Measurements from ENCODE around the gene MMD. TPM values are rescaled to one million over a fixed set of nuclear protein-coding genes. Genes with fewer than 3 reads are reported as not detected.

MMD gene
- total RNA-seq, 1 donor from 2014 or later: 22.3 TPM

DNA sequence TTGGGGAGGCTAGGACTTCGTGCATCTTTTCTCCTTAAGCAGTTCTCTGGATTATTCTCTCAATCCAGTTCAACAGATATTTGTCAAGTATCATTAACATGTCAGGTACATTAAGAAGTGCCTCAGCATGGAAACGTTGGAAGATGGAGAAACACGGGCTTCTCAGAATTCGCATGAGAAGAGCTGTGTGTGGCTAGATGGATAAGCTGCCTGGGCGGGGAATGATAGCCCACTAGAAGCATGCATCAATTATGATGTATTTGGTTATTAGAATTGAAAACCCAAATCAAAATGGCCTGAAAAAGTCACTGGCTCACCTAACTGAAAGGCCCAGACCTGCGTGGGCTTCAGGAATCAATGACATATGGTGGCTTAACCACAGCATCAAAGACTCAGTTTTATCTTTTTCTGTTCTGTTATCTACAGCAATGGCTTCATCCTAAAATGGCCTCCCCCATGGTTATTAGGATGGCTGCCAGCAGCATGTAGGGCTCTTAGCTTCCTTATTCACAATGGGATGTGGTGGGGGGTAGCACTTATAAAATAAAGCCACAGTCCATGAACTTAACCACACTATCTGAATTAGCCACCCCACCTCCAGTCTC lies 43.9 kb downstream of the MMD start:
- DNase-seq (ENCODE audit: low read depth): no peak
- Histone ChIP-seq H3K36me3 (ENCODE audit: control insufficient read depth, insufficient read depth, low read length) (no peaks in the 10 kb centered on the region), H3K4me3 (ENCODE audit: low read depth, low read length) (no peak overlapping the region), H3K27me3 (ENCODE audit: control insufficient read depth, insufficient read depth, low read length) (no peaks in the 10 kb centered on the region)
- TF ChIP-seq, protein P1, sequence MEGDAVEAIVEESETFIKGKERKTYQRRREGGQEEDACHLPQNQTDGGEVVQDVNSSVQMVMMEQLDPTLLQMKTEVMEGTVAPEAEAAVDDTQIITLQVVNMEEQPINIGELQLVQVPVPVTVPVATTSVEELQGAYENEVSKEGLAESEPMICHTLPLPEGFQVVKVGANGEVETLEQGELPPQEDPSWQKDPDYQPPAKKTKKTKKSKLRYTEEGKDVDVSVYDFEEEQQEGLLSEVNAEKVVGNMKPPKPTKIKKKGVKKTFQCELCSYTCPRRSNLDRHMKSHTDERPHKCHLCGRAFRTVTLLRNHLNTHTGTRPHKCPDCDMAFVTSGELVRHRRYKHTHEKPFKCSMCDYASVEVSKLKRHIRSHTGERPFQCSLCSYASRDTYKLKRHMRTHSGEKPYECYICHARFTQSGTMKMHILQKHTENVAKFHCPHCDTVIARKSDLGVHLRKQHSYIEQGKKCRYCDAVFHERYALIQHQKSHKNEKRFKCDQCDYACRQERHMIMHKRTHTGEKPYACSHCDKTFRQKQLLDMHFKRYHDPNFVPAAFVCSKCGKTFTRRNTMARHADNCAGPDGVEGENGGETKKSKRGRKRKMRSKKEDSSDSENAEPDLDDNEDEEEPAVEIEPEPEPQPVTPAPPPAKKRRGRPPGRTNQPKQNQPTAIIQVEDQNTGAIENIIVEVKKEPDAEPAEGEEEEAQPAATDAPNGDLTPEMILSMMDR (IDR thresholded peaks at IDR 0.05; ENCODE audit: insufficient read depth, low read length, poor library complexity, severe bottlenecking): no peak

DNA sequence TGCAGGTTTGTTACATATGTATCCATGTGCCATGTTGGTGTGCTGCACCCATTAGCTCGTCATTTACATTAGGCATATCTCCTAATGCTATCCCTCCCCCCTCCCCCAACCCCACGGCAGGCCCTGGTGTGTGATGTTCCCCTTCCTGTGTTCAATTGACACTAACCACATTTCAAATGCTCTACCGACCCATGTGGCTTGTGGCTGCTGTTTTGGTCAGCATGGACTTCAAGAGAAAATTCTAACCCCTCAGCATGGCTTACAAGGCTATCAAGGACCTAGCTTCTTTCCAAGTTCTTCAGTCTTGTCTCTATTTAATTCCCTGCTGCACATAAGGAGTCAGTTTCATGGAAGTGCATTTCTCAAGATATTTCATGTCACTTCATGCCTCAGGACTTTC lies 52.9 kb downstream of the MMD start:
- no peak for DNase-seq (ENCODE audit: low read depth)
- Histone ChIP-seq H3K36me3 (ENCODE audit: control insufficient read depth, insufficient read depth, low read length) (no peaks in the 10 kb centered on the region), H3K4me3 (ENCODE audit: low read depth, low read length) (no peak overlapping the region), H3K27me3 (ENCODE audit: control insufficient read depth, insufficient read depth, low read length) (no peaks in the 10 kb centered on the region)
- TF ChIP-seq, protein P1 (IDR thresholded peaks at IDR 0.05; ENCODE audit: insufficient read depth, low read length, poor library complexity, severe bottlenecking): no peak

DNA sequence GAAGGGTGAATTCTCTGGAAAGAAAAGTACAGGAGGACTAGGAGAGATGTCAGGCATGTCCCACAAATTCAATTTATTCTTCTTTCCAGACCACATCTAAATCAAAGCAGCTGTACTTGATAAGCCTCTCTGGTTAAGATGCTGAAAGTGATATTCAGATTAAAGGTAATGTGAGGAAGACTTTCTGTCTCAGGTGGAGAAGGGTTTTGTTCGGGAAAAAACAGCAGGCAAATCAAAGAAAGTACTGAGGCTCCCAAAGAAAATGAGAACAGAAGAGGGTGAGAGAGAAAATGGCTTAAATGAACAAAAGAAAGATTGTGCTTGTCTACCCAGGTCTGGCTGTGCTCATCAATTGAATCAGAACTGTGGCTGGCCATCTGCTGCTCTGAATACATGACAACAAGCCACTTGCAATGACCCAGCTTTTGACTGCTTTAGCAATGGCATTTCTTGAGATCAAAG lies 55.6 kb downstream of the MMD start:
- no peak for DNase-seq (ENCODE audit: low read depth)
- no peaks in the 10 kb centered on the region for H3K27me3 ChIP-seq (ENCODE audit: control insufficient read depth, insufficient read depth, low read length)
- no peak overlapping the region for H3K4me3 ChIP-seq (ENCODE audit: low read depth, low read length)
- no peaks in the 10 kb centered on the region for H3K36me3 ChIP-seq (ENCODE audit: control insufficient read depth, insufficient read depth, low read length)
- TF ChIP-seq, protein P1 (IDR thresholded peaks at IDR 0.05; ENCODE audit: insufficient read depth, low read length, poor library complexity, severe bottlenecking): no peak

DNA sequence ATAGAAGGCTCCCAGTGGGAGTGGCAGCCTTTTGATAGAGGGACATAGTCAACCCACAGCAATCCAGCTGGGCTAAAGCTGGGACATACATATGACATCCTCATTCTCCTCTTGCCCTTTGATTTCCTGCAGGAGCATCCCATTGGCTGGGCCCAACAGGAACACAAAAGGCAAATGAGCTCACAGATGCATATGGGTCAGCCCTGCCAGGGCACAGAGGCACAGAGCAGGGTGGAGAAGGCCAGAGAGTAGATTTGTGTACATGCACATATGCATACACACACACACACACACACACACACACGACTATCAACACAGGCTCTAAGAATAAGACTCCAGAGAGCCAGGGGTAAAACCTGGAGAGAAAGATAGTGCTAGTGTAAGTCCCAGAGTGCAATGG lies 58.6 kb downstream of the MMD start:
- H3K4me3 ChIP-seq (ENCODE audit: low read depth, low read length): no peak overlapping the region
- TF ChIP-seq, protein P1 (IDR thresholded peaks at IDR 0.05; ENCODE audit: insufficient read depth, low read length, poor library complexity, severe bottlenecking): no peak
- no peak for DNase-seq (ENCODE audit: low read depth)

DNA sequence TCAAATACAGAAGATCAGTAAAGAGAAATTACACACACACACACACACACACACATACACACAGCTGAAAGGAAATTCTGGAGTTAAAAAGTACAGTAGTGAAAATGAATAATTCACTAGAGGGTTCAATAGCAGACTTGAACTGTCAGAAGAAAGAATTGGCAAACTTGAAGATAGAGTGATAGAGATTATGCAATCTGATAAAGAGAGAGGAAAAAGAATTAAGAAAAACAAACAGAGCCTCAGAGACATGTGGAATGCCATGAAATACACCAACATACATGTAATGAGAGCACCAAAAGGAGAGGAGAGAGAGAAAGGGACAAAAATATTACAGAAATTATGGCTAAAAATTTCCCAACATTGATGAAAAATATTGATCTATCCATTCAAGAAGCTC lies 60.7 kb downstream of the MMD start:
- no peaks in the 10 kb centered on the region for H3K36me3 ChIP-seq (ENCODE audit: control insufficient read depth, insufficient read depth, low read length)
- no peaks in the 10 kb centered on the region for H3K27me3 ChIP-seq (ENCODE audit: control insufficient read depth, insufficient read depth, low read length)
- H3K4me3 ChIP-seq (ENCODE audit: low read depth, low read length): no peak overlapping the region
- DNase-seq (ENCODE audit: low read depth): no peak
- TF ChIP-seq, protein P1 (IDR thresholded peaks at IDR 0.05; ENCODE audit: insufficient read depth, low read length, poor library complexity, severe bottlenecking): no peak

More for the DNA sequence above, 58.6 kb downstream of the MMD start:
- Histone ChIP-seq H3K36me3 (ENCODE audit: control insufficient read depth, insufficient read depth, low read length) (no peaks in the 10 kb centered on the region), H3K27me3 (ENCODE audit: control insufficient read depth, insufficient read depth, low read length) (no peaks in the 10 kb centered on the region)
